MG63 (cell line): ENCODE measurements around the gene ADCK2. TPM values are rescaled to one million over a fixed set of nuclear protein-coding genes. Genes with fewer than 3 reads are reported as not detected.
A peak's percentile ranks its signal among the peaks of the same experiment; 100 is the strongest.
"Not testable (repeated sequence)": the region's sequence is repeated elsewhere in the genome, so short reads cannot be mapped to it uniquely, and the experiment has no call there.

ENCODE experiments used
- DNase-seq: peaks from one replicate; pipeline ENCODE4 v3.0.0-alpha.2; 2020
- H3K27me3 ChIP-seq: fragments of 250-450 bp; sonication (Bioruptor Pico); 2 replicates; pipeline ENCODE4 v1.5.1; 2020; ENCODE audit warnings: mild to moderate bottlenecking, moderate library complexity
- H3K36me3 ChIP-seq: fragments of 250-450 bp; sonication (Bioruptor Pico); 2 replicates; pipeline ENCODE4 v1.5.1; 2020; ENCODE audit warnings: mild to moderate bottlenecking, moderate library complexity
- H3K4me3 ChIP-seq: fragments of 250-450 bp; sonication (Bioruptor Pico); 2 replicates; pipeline ENCODE4 v1.5.1; 2020; ENCODE audit warnings: mild to moderate bottlenecking, moderate library complexity
- H3K9me3 ChIP-seq: fragments of 250-450 bp; sonication (Bioruptor Pico); 2 replicates; pipeline ENCODE4 v1.5.1; 2020; ENCODE audit warnings: mild to moderate bottlenecking, moderate library complexity
- total RNA-seq: library from RNA; depleted of rRNA; stranded (reverse); fragments of >200 nt; shearing (Covaris generic); gene quantifications from 2 replicates; pipeline ENCODE4 v1.2.3, GENCODE V29; 2014; ENCODE audit warnings: low replicate concordance

Gene ADCK2
- total RNA-seq, 1 experiment from 2014 or later = 37.2 TPM

DNA sequence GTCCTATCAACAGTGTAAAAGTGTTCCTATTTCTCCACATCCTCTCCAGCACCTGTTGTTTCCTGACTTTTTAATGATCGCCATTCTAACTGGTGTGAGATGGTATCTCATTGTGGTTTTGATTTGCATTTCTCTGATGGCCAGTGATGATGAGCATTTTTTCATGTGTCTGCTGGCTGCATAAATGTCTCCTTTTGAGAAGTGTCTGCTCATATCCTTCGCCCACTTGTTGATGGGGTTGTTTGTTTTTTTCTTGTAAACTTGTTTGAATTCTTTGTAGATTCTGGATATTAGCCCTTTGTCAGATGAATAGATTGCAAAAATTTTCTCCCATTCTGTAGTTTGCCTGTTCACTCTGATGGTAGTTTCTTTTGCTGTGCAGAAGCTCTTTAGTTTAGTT, 9.8 kb upstream of the ADCK2 start:
- not testable (repeated sequence) for DNase-seq, H3K36me3 ChIP-seq, H3K9me3 ChIP-seq, H3K4me3 ChIP-seq, H3K27me3 ChIP-seq

DNA sequence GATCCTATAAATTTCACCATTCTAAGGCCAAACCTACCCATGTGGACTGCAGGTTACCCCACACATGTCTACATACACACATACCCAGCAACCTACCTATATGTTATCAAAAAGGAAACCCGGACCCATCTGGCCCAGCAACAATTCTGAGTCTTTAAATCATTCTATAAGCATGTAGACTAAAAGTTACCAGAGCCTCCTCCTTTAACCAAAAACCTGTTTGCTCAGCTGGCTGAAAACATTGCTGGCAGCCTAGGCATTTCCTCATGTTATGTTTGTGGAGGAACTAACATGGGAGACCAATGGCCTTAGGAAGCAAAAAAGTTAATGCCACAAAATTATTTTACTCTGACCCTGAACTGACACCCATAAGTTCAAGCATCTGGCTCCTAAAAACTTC, 5.3 kb upstream of the ADCK2 start:
- no peaks in the 10 kb centered on the region for H3K9me3 ChIP-seq
- DNase-seq = no peak
- no peaks in the 10 kb centered on the region for H3K27me3 ChIP-seq
- H3K36me3 ChIP-seq = no peaks in the 10 kb centered on the region
- no peak overlapping the region for H3K4me3 ChIP-seq

DNA sequence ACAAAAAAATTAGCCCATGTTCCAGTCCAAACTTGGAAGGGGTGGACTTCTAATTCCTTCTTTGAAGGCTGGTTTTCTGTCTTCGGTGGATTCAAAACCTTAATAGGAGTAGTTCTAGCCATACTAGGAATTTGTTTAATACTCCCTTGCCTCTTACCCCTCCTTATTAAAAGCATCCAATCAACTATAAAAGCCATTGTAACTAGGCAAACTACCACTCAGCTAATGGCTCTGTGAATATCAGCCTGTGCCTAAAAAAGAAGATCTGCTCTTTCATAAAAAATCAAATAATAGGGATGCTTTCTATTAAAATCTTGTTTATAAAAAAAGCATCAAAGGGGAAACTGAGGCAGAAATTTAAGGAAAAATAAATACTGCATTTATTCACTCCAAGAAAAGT, 4.1 kb upstream of the ADCK2 start:
- no peaks in the 10 kb centered on the region for H3K9me3 ChIP-seq
- no peak overlapping the region for H3K4me3 ChIP-seq
- no peaks in the 10 kb centered on the region for H3K36me3 ChIP-seq
- H3K27me3 ChIP-seq = no peaks in the 10 kb centered on the region
- no peak for DNase-seq

DNA sequence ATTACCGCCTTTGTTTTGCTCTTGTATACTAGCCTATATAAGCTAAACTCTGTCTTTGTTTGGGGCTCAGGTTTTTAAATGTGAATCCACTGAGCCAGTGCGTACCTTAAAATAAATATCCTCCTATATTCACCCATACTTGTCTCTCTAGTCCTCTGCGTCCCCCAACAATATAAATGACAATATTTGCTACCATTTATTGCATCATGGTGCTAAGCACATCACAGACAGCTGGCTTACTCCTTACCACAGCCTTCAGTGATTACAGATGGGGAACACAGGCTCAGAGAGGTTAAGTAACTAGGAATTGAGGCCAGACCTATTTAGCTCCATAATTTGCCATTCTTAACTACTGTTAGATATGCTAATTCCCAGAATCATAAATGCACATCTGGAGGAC, 3.4 kb upstream of the ADCK2 start:
- Histone ChIP-seq H3K4me3 (no peak overlapping the region), H3K36me3 (no peaks in the 10 kb centered on the region), H3K27me3 (no peaks in the 10 kb centered on the region), H3K9me3 (no peaks in the 10 kb centered on the region)
- DNase-seq = no peak

DNA sequence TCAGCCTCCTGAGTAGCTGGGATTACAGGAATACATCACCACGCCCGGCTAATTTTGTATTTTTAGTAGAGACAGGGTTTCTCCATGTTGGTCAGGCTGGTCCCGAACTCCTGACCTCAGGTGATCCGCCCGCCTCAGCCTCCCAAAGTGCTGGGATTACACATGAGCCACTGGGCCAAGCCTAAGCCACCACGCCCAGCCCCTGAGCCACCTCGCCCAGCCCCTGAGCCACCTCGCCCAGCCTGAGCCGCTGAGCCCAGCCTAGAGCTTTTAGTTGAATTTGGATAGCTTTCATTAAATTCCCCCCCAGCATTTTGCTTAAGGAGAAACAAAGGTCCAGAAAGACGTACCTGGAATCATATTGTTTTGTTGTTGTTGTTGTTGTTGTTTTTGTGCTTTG, 2.9 kb upstream of the ADCK2 start:
- H3K9me3 ChIP-seq = not testable (repeated sequence)

DNA sequence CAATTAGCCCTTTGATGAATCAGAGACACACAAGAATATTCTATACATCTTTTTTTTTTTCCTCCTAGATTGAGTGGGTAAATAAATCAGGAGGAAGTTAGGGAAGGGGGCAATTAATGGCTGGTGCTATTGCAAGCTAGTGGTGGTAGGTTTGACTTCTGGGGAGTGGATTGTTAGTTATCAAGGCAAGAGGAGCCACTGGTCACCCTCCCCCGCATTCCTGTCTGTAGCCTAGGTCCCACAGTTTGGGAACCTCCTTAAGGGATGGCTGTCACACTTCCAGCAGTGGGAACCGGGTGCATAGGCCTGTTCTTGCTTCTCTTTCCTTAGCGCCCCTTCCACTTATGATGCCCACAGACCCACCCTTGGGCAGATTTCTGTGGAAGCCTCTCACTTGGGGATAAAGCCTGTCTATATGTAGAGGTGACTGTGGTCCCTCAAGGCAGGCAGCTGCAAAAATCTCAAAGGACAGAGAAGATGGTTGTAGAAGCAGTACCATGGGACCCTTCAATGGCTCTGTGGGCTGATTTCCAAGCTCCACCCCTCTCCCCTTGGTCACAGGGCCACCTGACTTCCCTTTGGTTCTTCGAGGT, 2.3 kb upstream of the ADCK2 start:
- H3K27me3 ChIP-seq = no peaks in the 10 kb centered on the region
- H3K9me3 ChIP-seq = no peaks in the 10 kb centered on the region
- H3K4me3 ChIP-seq = no peak overlapping the region
- no peak for DNase-seq
- no peaks in the 10 kb centered on the region for H3K36me3 ChIP-seq

More for the DNA sequence above, 2.9 kb upstream of the ADCK2 start:
- H3K4me3 ChIP-seq, H3K27me3 ChIP-seq, DNase-seq, H3K36me3 ChIP-seq: not testable (repeated sequence)

DNA sequence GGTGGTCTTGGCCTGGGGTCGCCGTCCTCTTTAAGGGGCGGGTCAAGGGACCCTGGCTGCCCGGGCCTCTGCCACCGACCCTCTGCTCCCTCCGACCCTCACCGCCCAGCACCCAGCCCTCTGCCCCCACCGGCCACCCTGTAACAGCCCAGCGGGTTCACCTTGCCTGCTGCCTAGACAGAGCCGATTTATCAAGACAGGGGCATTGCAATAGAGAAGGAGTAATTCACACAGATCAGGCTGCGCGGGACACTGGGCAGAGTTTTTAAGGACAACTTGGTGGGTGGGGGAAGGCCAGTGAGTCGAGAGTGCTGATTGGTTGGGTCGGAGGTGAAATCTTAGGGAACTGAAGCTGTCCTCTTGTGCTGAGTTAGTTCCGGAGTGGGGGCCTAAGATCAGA, 779 bp upstream of the ADCK2 start:
- H3K36me3 ChIP-seq = no peaks in the 10 kb centered on the region; the same call in 1 of the 2 replicates
- no peaks in the 10 kb centered on the region for H3K27me3 ChIP-seq
- no peaks in the 10 kb centered on the region for H3K9me3 ChIP-seq
- no peak for DNase-seq
- H3K4me3 ChIP-seq = no peak overlapping the region

DNA sequence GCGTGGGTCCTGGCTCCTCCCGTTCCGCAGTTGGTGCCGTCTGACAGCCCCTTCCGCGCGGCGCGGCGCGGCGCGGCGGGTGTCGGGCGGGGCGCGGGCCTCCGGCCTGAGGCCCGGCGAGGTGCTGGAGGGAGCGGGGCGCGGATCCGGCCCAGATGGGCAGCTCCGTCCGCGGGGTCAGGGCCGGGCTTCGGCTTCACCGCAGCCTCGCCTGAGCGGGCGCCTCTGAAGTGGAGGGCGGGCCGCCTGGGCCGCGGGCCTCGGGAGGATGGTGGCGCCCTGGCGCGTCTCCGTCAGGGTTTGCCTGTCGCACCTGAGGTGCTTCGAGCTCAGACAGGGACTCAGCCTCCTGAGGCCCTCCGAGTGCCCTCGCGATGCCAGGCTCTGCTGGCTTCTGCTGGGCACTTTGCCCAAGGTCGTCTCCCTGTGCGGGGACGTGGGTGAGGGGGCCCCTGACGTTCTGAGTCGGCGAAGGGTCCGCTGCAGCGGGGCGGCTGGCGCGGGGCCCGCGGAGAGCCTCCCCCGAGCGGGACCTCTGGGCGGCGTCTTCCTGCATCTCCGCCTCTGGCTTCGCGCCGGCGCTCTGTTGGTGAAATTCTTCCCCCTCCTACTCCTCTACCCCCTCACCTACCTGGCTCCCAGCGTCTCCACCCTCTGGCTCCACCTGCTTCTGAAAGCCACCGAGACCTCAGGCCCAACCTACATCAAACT, 473 bp downstream of the ADCK2 start:
- no peaks in the 10 kb centered on the region for H3K27me3 ChIP-seq
- H3K4me3 ChIP-seq = peak overlapping the region; percentile 48
- no peaks in the 10 kb centered on the region; the same call in 1 of the 2 replicates for H3K36me3 ChIP-seq
- no peak for DNase-seq
- H3K9me3 ChIP-seq = no peaks in the 10 kb centered on the region

DNA sequence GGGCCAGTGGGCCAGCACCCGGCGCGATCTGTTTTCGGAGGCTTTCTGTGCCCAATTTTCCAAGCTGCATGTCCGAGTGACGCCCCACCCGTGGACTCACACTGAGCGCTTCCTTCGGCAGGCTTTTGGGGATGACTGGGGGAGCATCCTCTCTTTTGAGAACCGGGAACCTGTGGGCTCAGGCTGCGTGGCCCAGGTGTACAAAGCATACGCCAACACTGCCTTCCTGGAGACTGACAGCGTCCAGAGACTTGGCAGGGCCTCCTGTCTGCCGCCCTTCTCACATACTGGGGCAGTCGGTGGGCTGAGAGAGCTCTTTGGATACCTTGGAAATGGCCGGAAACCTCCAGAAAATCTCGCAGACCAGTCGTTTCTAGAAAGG, 1.0 kb downstream of the ADCK2 start:
- Histone ChIP-seq H3K4me3 (no peak overlapping the region; the same call in 1 of the 2 replicates), H3K27me3 (no peaks in the 10 kb centered on the region), H3K36me3 (no peaks in the 10 kb centered on the region; the same call in 1 of the 2 replicates), H3K9me3 (no peaks in the 10 kb centered on the region)
- DNase-seq = no peak

DNA sequence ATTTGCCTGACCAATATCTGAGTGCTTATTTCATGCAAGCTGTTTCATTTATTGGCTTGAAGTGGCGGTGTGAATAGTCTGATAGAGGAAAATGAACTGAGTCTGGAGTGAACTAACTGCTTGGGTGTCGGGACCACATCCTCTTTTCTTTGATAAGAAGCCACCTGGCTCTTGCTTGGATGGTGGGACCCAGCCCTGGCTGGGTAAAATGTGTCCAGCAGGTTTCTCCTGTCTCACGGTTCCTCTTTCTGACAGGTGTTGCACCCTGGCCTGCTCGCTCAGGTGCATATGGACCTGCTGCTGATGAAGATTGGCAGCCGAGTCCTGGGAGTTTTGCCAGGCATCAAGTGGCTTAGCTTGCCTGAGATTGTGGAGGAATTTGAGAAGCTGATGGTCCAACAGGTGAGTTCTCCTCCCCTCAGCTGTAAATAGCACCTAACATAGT, 1.6 kb downstream of the ADCK2 start:
- Histone ChIP-seq H3K9me3 (no peaks in the 10 kb centered on the region), H3K27me3 (no peaks in the 10 kb centered on the region), H3K36me3 (no peaks in the 10 kb centered on the region; the same call in 1 of the 2 replicates), H3K4me3 (no peak overlapping the region)
- DNase-seq = no peak

DNA sequence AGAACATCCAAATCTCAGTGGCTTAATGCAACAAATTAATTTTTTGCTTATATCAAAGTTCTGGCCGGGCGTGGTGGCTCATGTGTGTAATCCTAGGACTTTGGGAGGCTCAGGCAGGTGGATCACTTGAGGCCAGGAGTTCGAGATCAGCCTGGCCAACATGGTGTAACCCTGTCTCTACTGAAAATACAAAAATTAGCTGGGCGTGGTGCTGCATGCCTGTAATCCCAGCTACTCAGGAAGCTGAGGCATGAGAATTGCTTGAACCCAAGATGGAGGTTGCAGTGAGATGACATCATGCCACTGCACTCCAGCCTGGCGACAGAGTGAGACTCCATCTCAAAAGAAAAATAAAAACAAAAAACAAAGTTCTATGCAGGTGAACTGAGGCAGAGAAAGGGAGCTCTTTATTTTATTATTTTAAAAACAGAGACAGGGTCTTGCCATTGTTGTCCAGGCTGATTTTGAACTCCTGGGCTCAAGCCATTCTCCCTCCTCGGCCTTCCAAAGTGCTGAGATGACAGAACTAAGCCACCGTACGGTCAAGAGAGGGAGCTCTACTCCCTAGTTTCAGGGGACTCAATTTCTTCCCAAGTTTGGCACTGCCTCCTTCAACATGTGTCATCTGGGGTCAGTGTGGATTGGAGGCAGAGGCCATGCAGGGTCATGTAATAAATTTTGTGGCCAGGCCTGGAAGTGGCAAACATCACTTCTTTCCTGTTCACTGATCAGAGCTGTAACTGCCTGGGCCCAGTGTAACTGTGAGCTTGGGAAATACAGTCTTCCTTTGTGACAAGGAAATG, 2.4 kb downstream of the ADCK2 start:
- H3K9me3 ChIP-seq = no peaks in the 10 kb centered on the region
- DNase-seq = peak; percentile 46
- no peaks in the 10 kb centered on the region; the same call in 1 of the 2 replicates for H3K36me3 ChIP-seq
- H3K4me3 ChIP-seq = no peak overlapping the region
- H3K27me3 ChIP-seq = no peaks in the 10 kb centered on the region

DNA sequence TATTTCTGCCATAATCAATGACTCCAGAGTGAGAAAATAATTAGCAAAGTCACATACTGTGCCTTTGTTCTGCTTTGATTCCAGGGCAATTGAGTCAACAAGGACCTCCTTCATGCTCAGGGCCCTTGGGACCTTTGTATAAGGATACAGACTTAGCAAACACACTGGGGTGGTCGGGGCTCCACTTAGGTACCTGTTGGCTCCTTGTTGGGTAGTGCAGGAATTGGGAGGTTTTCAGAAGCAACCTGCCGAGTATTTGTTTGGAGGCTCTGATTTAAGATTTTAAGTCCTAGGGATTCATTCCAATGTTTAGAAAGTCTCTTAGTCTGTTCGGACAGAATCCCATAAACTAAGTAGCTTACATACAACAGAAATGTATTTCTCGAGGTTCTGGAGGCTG, 3.0 kb downstream of the ADCK2 start:
- H3K9me3 ChIP-seq = no peaks in the 10 kb centered on the region
- H3K36me3 ChIP-seq = no peaks in the 10 kb centered on the region; the same call in 1 of the 2 replicates
- no peaks in the 10 kb centered on the region for H3K27me3 ChIP-seq
- no peak overlapping the region for H3K4me3 ChIP-seq
- DNase-seq = no peak

DNA sequence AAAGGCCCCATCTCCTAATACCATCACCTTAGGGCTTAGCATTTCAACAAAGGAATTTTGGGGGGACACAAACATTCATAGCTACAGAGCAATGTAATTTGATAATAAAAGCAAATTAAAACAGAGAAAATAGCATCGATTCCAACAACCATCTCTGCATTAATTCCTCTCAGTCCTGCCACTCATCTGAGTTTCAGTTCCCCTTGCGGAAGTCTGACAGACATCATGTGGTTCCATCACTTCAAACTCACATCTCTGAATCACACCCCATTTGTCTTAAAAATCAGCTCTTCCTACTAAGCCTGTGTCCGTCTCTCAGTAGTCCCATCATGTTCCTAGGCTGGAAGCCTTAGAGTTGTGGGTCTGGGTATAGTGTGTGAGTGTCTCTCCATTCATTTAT, 3.6 kb downstream of the ADCK2 start:
- Histone ChIP-seq H3K36me3 (no peaks in the 10 kb centered on the region; the same call in 1 of the 2 replicates), H3K27me3 (no peaks in the 10 kb centered on the region), H3K4me3 (no peak overlapping the region), H3K9me3 (no peaks in the 10 kb centered on the region)
- DNase-seq = no peak

DNA sequence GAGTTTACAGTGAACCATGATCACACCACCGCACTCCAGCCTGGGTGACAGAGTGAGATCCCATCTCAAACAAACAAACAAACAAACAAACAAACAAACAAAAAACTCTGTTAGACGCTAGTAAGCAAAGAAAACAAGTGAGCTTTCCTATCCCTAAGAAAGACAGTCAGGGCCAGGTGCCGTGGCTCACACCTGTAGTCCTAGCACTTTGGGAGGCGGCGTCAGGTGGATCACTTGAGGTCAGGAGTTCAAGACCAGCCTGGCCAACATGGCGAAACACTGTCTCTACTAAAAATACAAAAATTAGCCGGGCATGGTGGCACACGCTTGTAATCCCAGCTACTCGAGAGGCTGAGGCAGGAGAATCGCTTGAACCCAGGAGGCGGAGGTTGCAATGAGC, 4.2 kb downstream of the ADCK2 start:
- H3K9me3 ChIP-seq, H3K36me3 ChIP-seq: not testable (repeated sequence)

DNA sequence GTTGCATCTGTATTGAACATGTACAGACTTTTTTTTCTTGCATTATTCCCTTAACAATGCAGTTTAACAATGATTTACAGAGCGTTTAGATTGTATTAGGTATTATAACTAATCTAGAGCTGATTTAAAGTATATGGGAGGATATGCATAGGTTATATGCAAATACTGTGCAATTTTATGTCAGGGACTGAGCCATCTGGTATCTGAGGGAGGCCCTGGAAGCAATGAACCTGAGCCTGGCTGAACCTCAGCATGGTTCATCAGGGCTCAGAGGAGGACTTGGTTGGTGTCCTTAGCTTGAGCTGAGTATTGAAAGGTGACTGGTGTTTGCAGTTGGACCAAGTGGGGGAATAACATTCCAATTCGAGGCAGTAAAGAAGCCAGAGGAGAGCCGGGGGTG, 4.8 kb downstream of the ADCK2 start:
- DNase-seq = no peak
- H3K36me3 ChIP-seq = no peaks in the 10 kb centered on the region; the same call in 1 of the 2 replicates
- H3K9me3 ChIP-seq = no peaks in the 10 kb centered on the region
- no peaks in the 10 kb centered on the region for H3K27me3 ChIP-seq
- H3K4me3 ChIP-seq = no peak overlapping the region

More for the DNA sequence above, 4.2 kb downstream of the ADCK2 start:
- DNase-seq, H3K4me3 ChIP-seq, H3K27me3 ChIP-seq: not testable (repeated sequence)

DNA sequence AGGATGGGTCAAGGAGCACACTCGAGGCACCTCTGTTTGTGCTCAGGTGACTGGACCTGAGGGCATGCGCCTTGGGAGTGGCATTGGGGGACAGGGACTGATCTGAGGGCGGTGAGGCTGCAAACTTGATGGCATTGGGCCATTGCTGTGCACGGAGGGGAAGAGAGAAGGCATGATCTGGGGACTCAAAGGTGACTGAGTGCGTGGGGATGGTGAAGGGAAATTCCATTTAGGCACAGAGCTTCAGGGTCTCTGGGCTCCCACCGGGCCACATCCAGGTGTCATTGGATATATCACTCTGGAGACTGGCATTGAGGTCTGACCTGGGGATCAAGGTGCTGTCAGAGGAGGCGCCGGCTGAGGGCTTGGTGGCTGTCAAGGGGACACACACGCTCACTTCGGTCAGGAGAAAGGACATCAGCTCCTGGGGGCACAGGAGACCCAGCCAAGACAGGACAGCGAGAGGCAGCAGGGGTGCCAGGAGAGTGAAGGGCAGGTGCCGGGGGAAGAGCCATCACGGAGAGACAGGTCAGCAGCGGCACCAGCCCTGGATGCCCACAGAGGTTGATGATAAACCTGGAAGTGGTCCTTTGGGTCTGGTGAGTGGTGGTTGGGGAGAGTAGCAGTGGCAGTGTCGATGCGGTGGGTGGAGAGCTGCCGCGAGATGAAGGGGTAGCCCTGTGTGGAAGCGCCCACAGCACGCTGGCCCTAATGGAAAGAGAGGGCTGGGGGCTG, 5.5 kb downstream of the ADCK2 start:
- H3K9me3 ChIP-seq = no peaks in the 10 kb centered on the region
- DNase-seq = no peak
- H3K4me3 ChIP-seq = no peak overlapping the region
- no peaks in the 10 kb centered on the region for H3K27me3 ChIP-seq
- no peaks in the 10 kb centered on the region; the same call in 1 of the 2 replicates for H3K36me3 ChIP-seq

DNA sequence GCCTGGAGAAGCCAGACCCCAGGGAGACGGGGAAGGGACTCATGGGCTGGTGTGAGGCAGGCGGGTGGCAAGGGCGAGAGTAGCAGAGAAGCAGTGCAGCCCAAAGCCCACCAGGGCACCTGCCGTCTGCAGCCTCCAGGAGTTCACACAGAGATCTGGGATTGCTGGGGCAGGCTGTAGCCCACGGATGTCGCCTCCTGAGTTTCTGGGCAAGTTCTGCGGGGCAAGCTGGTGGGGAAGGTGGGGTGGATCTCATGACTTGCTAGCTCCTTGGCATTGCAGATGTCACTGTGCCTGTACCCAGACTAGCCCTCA, 6.0 kb downstream of the ADCK2 start:
- H3K4me3 ChIP-seq = no peak overlapping the region
- no peak for DNase-seq
- no peaks in the 10 kb centered on the region; the same call in 1 of the 2 replicates for H3K36me3 ChIP-seq
- H3K9me3 ChIP-seq = no peaks in the 10 kb centered on the region
- no peaks in the 10 kb centered on the region for H3K27me3 ChIP-seq
